H1 (cell line): Measurements from ENCODE around the gene LEUTX. TPM values are rescaled to one million over a fixed set of nuclear protein-coding genes. Genes with fewer than 3 reads are reported as not detected.

ENCODE experiments used
- CHD2 ChIP-seq: IDR thresholded peaks from 2 replicates; pipeline ENCODE4 v1.6.1; 2012; ENCODE audit warnings: low read length, improper control_type of control experiment
- CTCF ChIP-seq, 3 experiments: IDR thresholded peaks; 1 replicate in 2 of 3; 2 replicates in 1 of 3; pipeline versions ENCODE4 v1.5.1 to v1.6.1; 2011; ENCODE audit warnings: low read length in 3 of 3, mild to moderate bottlenecking in 3 of 3, inconsistent platforms in 2 of 3, low read depth in 1 of 3, moderate library complexity in 1 of 3; ENCODE audit not compliant: insufficient read depth in 1 of 3; ENCODE audit errors: control extremely low read depth in 1 of 3
- HDAC6 ChIP-seq: IDR thresholded peaks from one replicate; pipeline ENCODE4 v1.7.1; 2012; ENCODE audit warnings: low read depth, mild to moderate bottlenecking, inconsistent platforms, low read length, moderate library complexity
- NANOG ChIP-seq: IDR thresholded peaks from 2 replicates; pipeline ENCODE4 v1.6.1; 2011; ENCODE audit warnings: low read length, low read depth, mild to moderate bottlenecking, inconsistent platforms; ENCODE audit not compliant: insufficient read depth, poor library complexity, severe bottlenecking
- PHF8 ChIP-seq: fragments of 200-600 bp; sonication (generic); conservative IDR thresholded peaks from 2 replicates; pipeline ENCODE4 v1.7.1; 2012; ENCODE audit warnings: low read depth, mild to moderate bottlenecking, inconsistent platforms, low read length, moderate library complexity
- POLR2AphosphoS5 ChIP-seq: IDR thresholded peaks from 2 replicates; pipeline ENCODE4 v1.6.1; 2011; ENCODE audit warnings: low read depth, low read length
- RNF2 ChIP-seq: fragments of 200-900, 300-1000 bp; sonication (generic); IDR thresholded peaks from 2 replicates; pipeline ENCODE4 v1.7.1; 2016; ENCODE audit warnings: borderline replicate concordance, low read depth, mild to moderate bottlenecking, antibody characterized with exemption, low read length; ENCODE audit not compliant: poor library complexity, severe bottlenecking; ENCODE audit errors: missing control alignments
- polyA plus RNA-seq, 7 experiments: library from polyadenylated mRNA; depleted of rRNA in 3 of 7; stranded (reverse) in 5 of 7; unstranded in 2 of 7; fragments of >200 nt in 5 of 7; fragments of 200-250 nt in 2 of 7; gene quantifications; 1 replicate in 5 of 7; 2 replicates in 1 of 7; 4 replicates in 1 of 7; pipeline versions ENCODE4 v1.2.1 to v1.2.3, GENCODE V29; 2011 to 2013; ENCODE audit warnings: missing spikeins in 2 of 7, mixed read lengths in 2 of 7
- total RNA-seq: library from RNA; stranded (reverse); fragmentation: NEBNext Ultra II Directional; extraction: Animal tissue kit (Norgen Biotek cat#: 25700); gene quantifications from 2 replicates; pipeline ENCODE4 v1.2.1, GENCODE V29; 2021

Gene LEUTX
- total and polyA plus RNA-seq, 2 of the 8 experiments (the other 6 are each of a cell fraction or from before 2014, with no cell fraction given), result not detected

GRCh38 chr19:39824143-39825092 is 45.8 kb downstream of the LEUTX start (continued):
- TF ChIP-seq CTCF (IDR thresholded peaks at IDR 0.05; ENCODE audit: control extremely low read depth in 1 of 3, insufficient read depth in 1 of 3, low read depth in 1 of 3, low read length in 3 of 3) (no peak), HDAC6 (no peak), NANOG (no peak), CHD2 (peak; percentile 79), PHF8 (0 out of 2 replicates have a peak, but pooled peaks have one; percentile 41), RNF2 (no peak), POLR2AphosphoS5 (peak; percentile 71)
